Measurements from ENCODE around the gene INHBB. TPM values are rescaled to one million over a fixed set of nuclear protein-coding genes. Genes with fewer than 3 reads are reported as not detected.

Gene INHBB
- total RNA-seq, 4 donors from 2014 or later = 0.15 to 2.5 (median 0.93) TPM

DNA sequence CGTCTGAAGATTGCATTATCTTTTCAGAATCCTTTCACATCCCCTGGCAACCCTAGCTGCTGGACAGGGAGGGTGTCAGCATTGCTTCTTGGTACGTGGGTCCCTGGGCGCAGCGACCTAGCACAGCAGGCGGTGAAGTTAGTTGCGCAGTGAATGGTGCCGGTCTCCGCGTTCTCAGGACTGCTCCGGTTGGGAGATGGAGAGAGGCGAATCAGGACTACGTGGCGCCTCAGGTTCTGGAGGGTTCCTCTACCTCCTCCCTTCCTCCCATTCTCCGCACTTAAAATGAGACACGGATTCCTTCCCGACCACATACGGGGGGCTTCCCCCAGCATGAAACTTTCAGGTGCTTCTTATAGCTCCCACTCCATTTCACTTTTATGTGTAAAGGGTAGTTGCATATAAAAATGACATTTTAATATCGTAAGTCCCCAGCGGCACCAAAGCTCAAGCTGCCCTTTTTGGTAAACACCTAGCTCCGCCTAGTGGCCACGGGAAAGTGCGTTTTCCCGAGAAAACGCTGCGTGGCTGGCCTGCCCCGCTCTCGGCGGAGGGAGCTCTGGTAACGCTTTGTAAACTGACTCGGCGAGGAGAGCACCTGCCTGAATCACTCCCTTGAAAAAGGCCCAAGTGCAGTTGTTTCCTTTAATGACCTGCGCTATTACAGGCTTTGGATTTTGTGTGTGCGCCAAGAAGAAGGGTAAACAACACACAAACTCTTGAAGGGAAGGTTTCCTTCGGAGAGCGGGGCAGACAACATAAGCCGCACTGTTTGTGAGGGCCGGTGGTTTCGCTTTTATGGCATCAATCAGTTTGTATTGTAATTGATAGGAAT lies 32.9 kb upstream of the INHBB start:
- DNase-seq = no peak
- intact Hi-C loops (cut with DNase I) = loop anchor here (10.0 kb wide), 1 partner anchor 198 kb away; no protein-coding TSS in a partner anchor
- Histone ChIP-seq H3K27me3 (peaks cover 0 to 14% (median 0%) of the 10 kb centered on the region in 4 donors), H3K36me3 (no peaks in the 10 kb centered on the region), H3K4me1 (peaks cover 0 to 19% (median 8%) of the 10 kb centered on the region in 3 donors), H3K27ac (peak overlapping the region in 3 of 4 donors; percentile 12 to 54 (median 51)), H3K9me3 (no peaks in the 10 kb centered on the region), H3K4me3 (peak overlapping the region; percentile 16 to 61 (median 45))
- WGBS, 2 donors = 7 to 13% methylated on average over 24 to 26 of the region's 38 CpGs
- no peak for TF ChIP-seq POLR2A (IDR thresholded peaks at IDR 0.05)
- peak; percentile 85 to 95 (median 91) for TF ChIP-seq CTCF (IDR thresholded peaks at IDR 0.05)

GRCh38 chr2:120313695-120314615 lies 32.0 kb upstream of the INHBB start:
- H3K4me1 ChIP-seq = peaks cover 0 to 25% (median 8%) of the 10 kb centered on the region in 3 donors
- H3K27ac ChIP-seq = peak overlapping the region in 2 of 4 donors; percentile 51 to 54
- H3K36me3 ChIP-seq = no peaks in the 10 kb centered on the region
- intact Hi-C loops (cut with DNase I) = loop anchor here (10.0 kb wide), 1 partner anchor 199 kb away; no protein-coding TSS in a partner anchor
- no peak for TF ChIP-seq POLR2A (IDR thresholded peaks at IDR 0.05)
- no peak for TF ChIP-seq CTCF (IDR thresholded peaks at IDR 0.05)
- no peak for DNase-seq
- peaks cover 0 to 18% (median 0%) of the 10 kb centered on the region in 4 donors for H3K27me3 ChIP-seq
- WGBS, 2 donors = 63 to 72% methylated on average over 18 to 34 of the region's 39 CpGs
- H3K4me3 ChIP-seq = peak overlapping the region; percentile 16 to 61 (median 45)
- H3K9me3 ChIP-seq = no peaks in the 10 kb centered on the region

- Histone ChIP-seq H3K9me3 (no peaks in the 10 kb centered on the region), H3K4me3 (no peak overlapping the region), H3K27ac (no peak overlapping the region), H3K4me1 (peaks cover 0 to 34% (median 8%) of the 10 kb centered on the region in 3 donors), H3K36me3 (no peaks in the 10 kb centered on the region), H3K27me3 (peaks cover 0 to 23% (median 0%) of the 10 kb centered on the region in 4 donors)
- TF ChIP-seq POLR2A (IDR thresholded peaks at IDR 0.05) = no peak
- TF ChIP-seq CTCF (IDR thresholded peaks at IDR 0.05) = no peak
- WGBS, 2 donors = 75 to 81% methylated on average over 14 to 17 of the region's 19 CpGs
- DNase-seq = no peak
- intact Hi-C loops (cut with DNase I) = loop anchor here (10.0 kb wide), 1 partner anchor 200 kb away; no protein-coding TSS in a partner anchor
Observed at GRCh38 chr2:120314690-120315366, 31.1 kb upstream of the INHBB start.

GRCh38 chr2:120315367-120316033 lies 30.4 kb upstream of the INHBB start:
- no peak overlapping the region for H3K4me3 ChIP-seq
- H3K36me3 ChIP-seq = no peaks in the 10 kb centered on the region
- H3K27ac ChIP-seq = no peak overlapping the region
- DNase-seq = no peak
- peaks cover 0 to 40% (median 13%) of the 10 kb centered on the region in 3 donors for H3K4me1 ChIP-seq
- H3K9me3 ChIP-seq = no peaks in the 10 kb centered on the region
- intact Hi-C loops (cut with DNase I) = loop anchor here (10.0 kb wide), 1 partner anchor 201 kb away; no protein-coding TSS in a partner anchor
- peaks cover 0 to 23% (median 0%) of the 10 kb centered on the region in 4 donors for H3K27me3 ChIP-seq
- WGBS, 2 donors = 84 to 96% methylated on average over 8 to 11 of the region's 17 CpGs
- no peak for TF ChIP-seq CTCF (IDR thresholded peaks at IDR 0.05)
- no peak for TF ChIP-seq POLR2A (IDR thresholded peaks at IDR 0.05)
